GM21528 (cell line): Measurements from ENCODE around the gene KCNQ1.
"Not testable (repeated sequence)": the region's sequence is repeated elsewhere in the genome, so short reads cannot be mapped to it uniquely, and the experiment has no call there.

Source experiments
- ATAC-seq: cut with Tn5 transposase; IDR thresholded peaks from one replicate; pipeline ENCODE4 v1.9.1; 2021; ENCODE audit warnings: mild to moderate bottlenecking, moderate library complexity; ENCODE audit not compliant: unreplicated experiment, low FRiP score

KCNQ1 gene

GRCh38 chr11:2471048-2471803 is 26.4 kb downstream of the KCNQ1 start:
- ATAC-seq: no peak

- ATAC-seq: no peak
Observed at GRCh38 chr11:2471804-2472096, 26.9 kb downstream of the KCNQ1 start.

GRCh38 chr11:2472428-2473186 is 27.8 kb downstream of the KCNQ1 start:
- ATAC-seq: no peak

GRCh38 chr11:2473361-2474058 is 28.7 kb downstream of the KCNQ1 start:
- ATAC-seq: no peak

GRCh38 chr11:2474059-2474901 is 29.5 kb downstream of the KCNQ1 start:
- ATAC-seq: no peak

GRCh38 chr11:2475136-2475918 is 30.5 kb downstream of the KCNQ1 start:
- no peak for ATAC-seq

- no peak for ATAC-seq
Observed at GRCh38 chr11:2477254-2477653, 32.4 kb downstream of the KCNQ1 start.

- no peak for ATAC-seq
Observed at GRCh38 chr11:2477936-2478335, 33.1 kb downstream of the KCNQ1 start.

- not testable (repeated sequence) for ATAC-seq
Observed at GRCh38 chr11:2480067-2480873, 35.5 kb downstream of the KCNQ1 start.

GRCh38 chr11:2480874-2481220 is 36.0 kb downstream of the KCNQ1 start:
- ATAC-seq: no peak

- ATAC-seq: no peak
Observed at GRCh38 chr11:2481253-2481652, 36.4 kb downstream of the KCNQ1 start.

GRCh38 chr11:2482204-2482603 is 37.4 kb downstream of the KCNQ1 start:
- no peak for ATAC-seq

- no peak for ATAC-seq
Observed at GRCh38 chr11:2482745-2483144, 37.9 kb downstream of the KCNQ1 start.

GRCh38 chr11:2483426-2483825 is 38.6 kb downstream of the KCNQ1 start:
- no peak for ATAC-seq

- no peak for ATAC-seq
Observed at GRCh38 chr11:2484576-2485125, 39.8 kb downstream of the KCNQ1 start.

GRCh38 chr11:2488004-2488403 is 43.2 kb downstream of the KCNQ1 start:
- ATAC-seq: no peak

- ATAC-seq: no peak
Observed at GRCh38 chr11:2489083-2489482, 44.3 kb downstream of the KCNQ1 start.

- not testable (repeated sequence) for ATAC-seq
Observed at GRCh38 chr11:2497951-2498350, 53.1 kb downstream of the KCNQ1 start.

- ATAC-seq: no peak
Observed at GRCh38 chr11:2498750-2499149, 53.9 kb downstream of the KCNQ1 start.
